HAP-1 (cell line): ENCODE data around the gene THYN1.
"Not testable (repeated sequence)": the region's sequence is repeated elsewhere in the genome, so short reads cannot be mapped to it uniquely, and the experiment has no call there.

Experiments
- DNase-seq, 2 experiments: peaks; one replicate each; pipeline ENCODE4 v3.0.0-alpha.2; 2016 to 2020; ENCODE audit warnings: low spot score in 2 of 2
- H3K27me3 ChIP-seq: fragments of 250-450 bp; sonication (Bioruptor Pico); 2 replicates; pipeline ENCODE4 v1.5.1; 2020; ENCODE audit warnings: low read depth, mild to moderate bottlenecking, moderate library complexity
- H3K36me3 ChIP-seq: fragments of 250-450 bp; sonication (Bioruptor Pico); replicated peaks from 2 replicates; pipeline ENCODE4 v1.5.1; 2020; ENCODE audit warnings: mild to moderate bottlenecking
- H3K4me1 ChIP-seq: fragments of 250-450 bp; sonication (Bioruptor Pico); 2 replicates; pipeline ENCODE4 v1.5.1; 2020; ENCODE audit warnings: mild to moderate bottlenecking
- H3K4me3 ChIP-seq: fragments of 250-450 bp; sonication (Bioruptor Pico); 2 replicates; pipeline ENCODE4 v1.5.1; 2020; ENCODE audit warnings: mild to moderate bottlenecking, moderate library complexity
- H3K9me3 ChIP-seq: fragments of 250-450 bp; sonication (Bioruptor Pico); 2 replicates; pipeline ENCODE4 v1.5.1; 2020; ENCODE audit warnings: mild to moderate bottlenecking, moderate library complexity
- in situ Hi-C: fragments of 300-500 bp; cut with MboI; formaldehyde crosslinking; loops from 3 replicates; pipeline ENCODE4 v1.14.3; 2020; ENCODE audit warnings: low sequenced_read_pairs, inconsistent platforms, mixed read lengths

The THYN1 gene

GRCh38 chr11:134282121-134283045 is 29.2 kb upstream of the THYN1 start:
- Histone ChIP-seq H3K4me1 (no peaks in the 10 kb centered on the region), H3K9me3 (no peaks in the 10 kb centered on the region), H3K27me3 (no peaks in the 10 kb centered on the region), H3K4me3 (no peak overlapping the region), H3K36me3 (no peaks in the 10 kb centered on the region)
- in situ Hi-C loops: no loop called here
- no peak for DNase-seq

- H3K4me1 ChIP-seq, H3K4me3 ChIP-seq, DNase-seq, in situ Hi-C loops, H3K9me3 ChIP-seq, H3K36me3 ChIP-seq, H3K27me3 ChIP-seq: not testable (repeated sequence)
Measured at GRCh38 chr11:134281635-134282034, 28.5 kb upstream of the THYN1 start.

- no peaks in the 10 kb centered on the region for H3K27me3 ChIP-seq
- H3K4me1 ChIP-seq: peaks cover 15% of the 10 kb centered on the region
- no peaks in the 10 kb centered on the region for H3K36me3 ChIP-seq
- H3K9me3 ChIP-seq: no peaks in the 10 kb centered on the region
- no peak overlapping the region for H3K4me3 ChIP-seq
- in situ Hi-C loops: no loop called here
- no peak for DNase-seq
Measured at GRCh38 chr11:134278356-134278755, 25.2 kb upstream of the THYN1 start.

- no peaks in the 10 kb centered on the region for H3K27me3 ChIP-seq
- no peak for DNase-seq
- in situ Hi-C loops: no loop called here
- H3K9me3 ChIP-seq: no peaks in the 10 kb centered on the region
- H3K36me3 ChIP-seq: no peaks in the 10 kb centered on the region
- H3K4me3 ChIP-seq: peak overlapping the region; percentile 53
- peaks cover 22% of the 10 kb centered on the region for H3K4me1 ChIP-seq
Measured at GRCh38 chr11:134277183-134278001, 24.2 kb upstream of the THYN1 start.

GRCh38 chr11:134276396-134277182 is 23.4 kb upstream of the THYN1 start:
- Histone ChIP-seq H3K9me3 (no peaks in the 10 kb centered on the region), H3K36me3 (no peaks in the 10 kb centered on the region), H3K4me1 (peaks cover 22% of the 10 kb centered on the region), H3K27me3 (no peaks in the 10 kb centered on the region), H3K4me3 (peak overlapping the region; percentile 53)
- in situ Hi-C loops: no loop called here
- peak in 1 of 2 experiments; percentile 41 for DNase-seq

GRCh38 chr11:134275534-134276395 is 22.6 kb upstream of the THYN1 start, which contains the start of gene GLB1L3:
Gene GLB1L3, plus strand, starts transcription at chr11:134276379. Its CDS starts 362 bp downstream, at chr11:134276741.
- in situ Hi-C loops: no loop called here
- peaks cover 22% of the 10 kb centered on the region for H3K4me1 ChIP-seq
- no peaks in the 10 kb centered on the region for H3K36me3 ChIP-seq
- no peaks in the 10 kb centered on the region for H3K9me3 ChIP-seq
- H3K27me3 ChIP-seq: no peaks in the 10 kb centered on the region
- peak; percentile 46 to 81 for DNase-seq
- peak within 1 kb of the TSS; percentile 53 for H3K4me3 ChIP-seq

- Histone ChIP-seq H3K27me3 (no peaks in the 10 kb centered on the region), H3K9me3 (no peaks in the 10 kb centered on the region), H3K36me3 (no peaks in the 10 kb centered on the region), H3K4me1 (peaks cover 22% of the 10 kb centered on the region), H3K4me3 (peak overlapping the region; percentile 53)
- in situ Hi-C loops: no loop called here
- DNase-seq: no peak
Measured at GRCh38 chr11:134275188-134275533, 22.0 kb upstream of the THYN1 start.

GRCh38 chr11:134273317-134273712 is 20.2 kb upstream of the THYN1 start:
- in situ Hi-C loops: no loop called here
- no peaks in the 10 kb centered on the region for H3K9me3 ChIP-seq
- no peaks in the 10 kb centered on the region for H3K27me3 ChIP-seq
- H3K4me3 ChIP-seq: no peak overlapping the region
- H3K4me1 ChIP-seq: peaks cover 22% of the 10 kb centered on the region
- no peaks in the 10 kb centered on the region for H3K36me3 ChIP-seq
- DNase-seq: no peak

GRCh38 chr11:134272381-134273316 is 19.5 kb upstream of the THYN1 start:
- H3K9me3 ChIP-seq: no peaks in the 10 kb centered on the region
- in situ Hi-C loops: no loop called here
- no peak overlapping the region for H3K4me3 ChIP-seq
- peaks cover 25% of the 10 kb centered on the region for H3K4me1 ChIP-seq
- H3K27me3 ChIP-seq: no peaks in the 10 kb centered on the region
- DNase-seq: peak; percentile 76 to 78
- no peaks in the 10 kb centered on the region for H3K36me3 ChIP-seq

- no peaks in the 10 kb centered on the region for H3K36me3 ChIP-seq
- H3K4me3 ChIP-seq: no peak overlapping the region
- H3K27me3 ChIP-seq: no peaks in the 10 kb centered on the region
- DNase-seq: no peak
- in situ Hi-C loops: no loop called here
- H3K4me1 ChIP-seq: peaks cover 32% of the 10 kb centered on the region
- H3K9me3 ChIP-seq: no peaks in the 10 kb centered on the region
Measured at GRCh38 chr11:134271978-134272377, 18.8 kb upstream of the THYN1 start.

GRCh38 chr11:134270250-134270714 is 17.1 kb upstream of the THYN1 start:
- in situ Hi-C loops: no loop called here
- DNase-seq: no peak
- H3K4me3 ChIP-seq: no peak overlapping the region
- H3K9me3 ChIP-seq: no peaks in the 10 kb centered on the region
- H3K36me3 ChIP-seq: no peaks in the 10 kb centered on the region
- H3K27me3 ChIP-seq: no peaks in the 10 kb centered on the region
- peaks cover 35% of the 10 kb centered on the region for H3K4me1 ChIP-seq

GRCh38 chr11:134267966-134268365 is 14.8 kb upstream of the THYN1 start:
- H3K27me3 ChIP-seq: no peaks in the 10 kb centered on the region
- in situ Hi-C loops: no loop called here
- no peak for DNase-seq
- H3K36me3 ChIP-seq: no peaks in the 10 kb centered on the region; the same call in 1 of the 2 replicates
- H3K4me1 ChIP-seq: peaks cover 18% of the 10 kb centered on the region
- H3K9me3 ChIP-seq: no peaks in the 10 kb centered on the region
- H3K4me3 ChIP-seq: no peak overlapping the region
